ENCODE results near the gene MICU1.

- TF ChIP-seq CTCF (IDR thresholded peaks at IDR 0.05): no peak
- TF ChIP-seq POLR2A (IDR thresholded peaks at IDR 0.05): no peak
These were observed 155.2 kb downstream of the MICU1 start for GRCh38 chr10:72470666-72471065.
